ENCODE results near the gene ENDOD1.

Gene ENDOD1

DNA sequence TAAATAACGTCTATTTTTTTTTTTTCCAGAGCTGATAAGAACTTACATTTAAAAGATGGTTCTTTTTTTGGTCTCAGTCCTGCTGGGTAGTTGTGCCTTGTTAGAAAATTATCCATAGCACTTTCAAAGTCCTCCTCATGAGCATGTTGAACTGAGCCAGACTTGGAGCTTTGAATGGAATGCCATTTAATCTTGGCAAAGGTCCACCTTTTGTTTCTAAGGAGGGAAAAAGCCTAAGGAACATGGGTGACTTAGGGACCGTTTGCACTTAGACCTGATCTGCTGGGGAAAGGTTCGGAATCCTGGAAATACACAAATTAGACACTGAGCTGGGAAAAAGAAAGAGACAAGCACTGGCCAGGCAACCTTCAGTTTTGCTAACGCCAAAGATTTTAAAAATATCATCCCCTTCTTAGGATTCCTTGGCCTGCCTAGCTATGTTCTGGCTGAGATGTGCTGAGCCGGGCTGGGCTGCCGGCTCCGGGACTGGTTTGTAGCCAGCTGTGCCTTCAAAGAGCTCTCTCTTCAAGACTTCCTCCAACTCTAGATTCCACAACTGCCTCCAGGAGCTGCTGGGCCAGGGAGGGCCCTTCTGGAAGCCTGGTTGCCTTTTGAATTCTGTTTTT lies 67.4 kb downstream of the ENDOD1 start:
- H3K27me3 ChIP-seq (ENCODE audit: control insufficient read depth in 1 of 2, insufficient read depth in 2 of 2, low read length in 2 of 2), result no peaks in the 10 kb centered on the region
- H3K9ac ChIP-seq (ENCODE audit: low read length), result no peak overlapping the region
- H3K9me3 ChIP-seq (ENCODE audit: low read length), result no peaks in the 10 kb centered on the region
- H3K36me3 ChIP-seq (ENCODE audit: insufficient read depth, low read length), result no peaks in the 10 kb centered on the region
- peak overlapping the region; percentile 62 for H3K27ac ChIP-seq (ENCODE audit: low read depth, low read length)
- peak overlapping the region in 1 of 2 donors; percentile 26 for H3K4me3 ChIP-seq (ENCODE audit: low read depth in 1 of 2, low read length in 2 of 2)
- peaks cover 20% of the 10 kb centered on the region for H3K4me1 ChIP-seq (ENCODE audit: insufficient read depth, low read length)

DNA sequence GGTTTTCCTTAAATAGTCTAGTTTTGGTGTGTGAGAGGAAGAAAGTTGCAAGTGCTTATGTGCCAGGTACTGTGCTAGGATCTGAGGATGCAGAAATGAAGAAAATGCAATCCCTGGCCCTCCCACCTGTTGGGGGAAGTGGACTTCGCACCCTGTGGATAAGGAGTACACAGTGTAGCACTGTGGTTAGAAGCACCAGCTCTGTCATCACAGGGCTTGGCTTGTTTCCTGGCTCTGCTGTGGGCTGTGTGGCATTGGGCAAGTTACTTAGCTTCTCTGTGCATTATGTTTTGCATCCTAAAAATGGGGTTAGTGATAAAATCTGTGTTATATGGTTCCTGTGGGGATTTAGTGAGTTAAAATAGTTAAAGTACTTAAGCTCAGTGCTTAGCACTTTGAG lies 68.2 kb downstream of the ENDOD1 start:
- Histone ChIP-seq H3K27ac (ENCODE audit: low read depth, low read length) (no peak overlapping the region), H3K9ac (ENCODE audit: low read length) (no peak overlapping the region)

DNA sequence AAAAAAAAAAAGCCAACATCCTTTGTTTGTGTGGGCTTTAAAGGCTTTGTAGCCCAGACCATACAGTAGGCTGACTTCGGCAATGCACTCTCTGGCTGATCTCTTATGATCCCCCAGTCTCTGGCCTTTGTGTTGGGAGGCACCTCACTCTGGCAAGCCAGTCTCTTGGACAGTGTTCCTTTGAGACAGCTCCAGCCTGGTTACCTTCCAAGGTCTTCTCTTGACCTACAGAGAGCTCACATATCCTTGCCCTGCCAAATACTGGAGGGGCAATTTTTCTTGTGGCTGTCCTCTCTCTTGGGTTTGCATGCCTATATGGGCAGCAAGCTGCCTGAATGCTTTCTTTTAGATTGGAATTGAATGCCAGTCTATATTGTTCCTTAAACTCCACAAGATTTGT lies 71.6 kb downstream of the ENDOD1 start:
- Histone ChIP-seq H3K36me3 (ENCODE audit: insufficient read depth, low read length) (no peaks in the 10 kb centered on the region), H3K4me3 (ENCODE audit: low read depth in 1 of 2, low read length in 2 of 2) (no peak overlapping the region), H3K27ac (ENCODE audit: low read depth, low read length) (no peak overlapping the region), H3K4me1 (ENCODE audit: insufficient read depth, low read length) (peaks cover 18% of the 10 kb centered on the region), H3K9ac (ENCODE audit: low read length) (no peak overlapping the region), H3K9me3 (ENCODE audit: low read length) (no peaks in the 10 kb centered on the region), H3K27me3 (ENCODE audit: control insufficient read depth in 1 of 2, insufficient read depth in 2 of 2, low read length in 2 of 2) (no peaks in the 10 kb centered on the region)

More for the DNA sequence above, 68.2 kb downstream of the ENDOD1 start:
- Histone ChIP-seq H3K27me3 (ENCODE audit: control insufficient read depth in 1 of 2, insufficient read depth in 2 of 2, low read length in 2 of 2) (no peaks in the 10 kb centered on the region), H3K36me3 (ENCODE audit: insufficient read depth, low read length) (no peaks in the 10 kb centered on the region), H3K4me1 (ENCODE audit: insufficient read depth, low read length) (peaks cover 20% of the 10 kb centered on the region), H3K4me3 (ENCODE audit: low read depth in 1 of 2, low read length in 2 of 2) (no peak overlapping the region), H3K9me3 (ENCODE audit: low read length) (no peaks in the 10 kb centered on the region)

DNA sequence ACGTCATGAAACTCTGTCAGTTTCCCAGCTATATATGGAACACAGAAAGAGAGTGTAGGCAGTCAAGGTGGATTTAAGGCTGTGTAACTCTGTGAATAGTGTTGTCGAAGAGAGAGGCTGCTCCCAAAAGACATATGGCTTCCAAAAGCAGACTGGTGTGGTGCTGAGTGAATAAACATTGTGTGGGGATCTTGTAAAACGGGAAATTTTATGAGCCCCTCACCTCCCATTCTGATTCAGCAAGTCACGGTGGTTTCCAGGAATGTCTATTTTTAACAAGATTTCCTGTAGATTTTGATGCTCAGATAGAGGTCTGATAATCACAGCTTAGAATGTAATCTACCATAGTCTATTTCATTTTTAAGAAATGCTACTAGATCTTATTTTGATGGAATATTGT lies 73.5 kb downstream of the ENDOD1 start:
- H3K36me3 ChIP-seq (ENCODE audit: insufficient read depth, low read length), result no peaks in the 10 kb centered on the region
- H3K27me3 ChIP-seq (ENCODE audit: control insufficient read depth in 1 of 2, insufficient read depth in 2 of 2, low read length in 2 of 2), result no peaks in the 10 kb centered on the region
- no peak overlapping the region for H3K27ac ChIP-seq (ENCODE audit: low read depth, low read length)
- no peak overlapping the region for H3K4me3 ChIP-seq (ENCODE audit: low read depth in 1 of 2, low read length in 2 of 2)
- H3K9me3 ChIP-seq (ENCODE audit: low read length), result no peaks in the 10 kb centered on the region
- no peaks in the 10 kb centered on the region for H3K4me1 ChIP-seq (ENCODE audit: insufficient read depth, low read length)
- no peak overlapping the region for H3K9ac ChIP-seq (ENCODE audit: low read length)

DNA sequence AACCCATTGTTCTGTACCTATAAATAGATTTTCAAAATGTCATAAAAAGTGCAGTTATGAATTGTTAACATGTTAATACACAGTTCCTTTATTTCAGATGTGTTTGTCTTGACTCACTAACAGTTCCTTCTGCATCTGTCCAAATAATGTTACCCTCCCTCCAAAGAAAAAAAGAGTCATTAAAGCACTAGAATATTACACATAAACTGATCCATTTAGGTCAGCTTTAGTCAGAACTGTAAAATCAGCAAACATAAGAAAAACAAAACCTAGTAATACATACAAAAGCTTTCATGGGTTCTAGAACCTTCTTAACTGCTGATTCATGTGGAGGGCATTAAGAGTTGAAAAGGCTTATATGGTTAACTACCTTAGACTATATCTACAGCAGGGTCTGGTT lies 76.0 kb downstream of the ENDOD1 start:
- no peaks in the 10 kb centered on the region for H3K36me3 ChIP-seq (ENCODE audit: insufficient read depth, low read length)

DNA sequence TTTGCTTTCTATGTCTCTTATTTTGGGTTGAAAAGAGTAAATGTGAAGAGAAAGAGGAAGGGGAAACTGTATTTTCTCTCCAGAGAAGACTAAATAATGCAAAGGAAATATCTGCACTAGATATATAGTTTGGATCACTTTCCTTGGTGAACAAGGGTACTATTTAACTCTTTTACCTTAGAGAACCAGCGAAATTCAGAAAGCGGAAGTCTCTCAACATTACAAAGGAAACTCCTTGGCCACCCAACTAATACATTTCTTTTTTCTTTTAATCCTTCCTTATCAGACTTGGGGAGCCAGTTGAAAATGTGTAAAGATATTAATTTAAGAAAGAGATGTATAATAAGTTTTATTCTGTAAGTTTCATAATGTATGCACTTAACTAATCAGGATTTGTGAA lies 77.1 kb downstream of the ENDOD1 start:
- no peak overlapping the region for H3K9ac ChIP-seq (ENCODE audit: low read length)
- H3K27me3 ChIP-seq (ENCODE audit: control insufficient read depth in 1 of 2, insufficient read depth in 2 of 2, low read length in 2 of 2), result no peaks in the 10 kb centered on the region
- H3K27ac ChIP-seq (ENCODE audit: low read depth, low read length), result no peak overlapping the region
- H3K4me3 ChIP-seq (ENCODE audit: low read depth in 1 of 2, low read length in 2 of 2), result no peak overlapping the region
- no peaks in the 10 kb centered on the region for H3K36me3 ChIP-seq (ENCODE audit: insufficient read depth, low read length)
- no peaks in the 10 kb centered on the region for H3K4me1 ChIP-seq (ENCODE audit: insufficient read depth, low read length)
- H3K9me3 ChIP-seq (ENCODE audit: low read length), result no peaks in the 10 kb centered on the region

More for the DNA sequence above, 76.0 kb downstream of the ENDOD1 start:
- Histone ChIP-seq H3K4me3 (ENCODE audit: low read depth in 1 of 2, low read length in 2 of 2) (no peak overlapping the region), H3K27ac (ENCODE audit: low read depth, low read length) (no peak overlapping the region), H3K27me3 (ENCODE audit: control insufficient read depth in 1 of 2, insufficient read depth in 2 of 2, low read length in 2 of 2) (no peaks in the 10 kb centered on the region), H3K9me3 (ENCODE audit: low read length) (no peaks in the 10 kb centered on the region), H3K4me1 (ENCODE audit: insufficient read depth, low read length) (no peaks in the 10 kb centered on the region), H3K9ac (ENCODE audit: low read length) (no peak overlapping the region)

DNA sequence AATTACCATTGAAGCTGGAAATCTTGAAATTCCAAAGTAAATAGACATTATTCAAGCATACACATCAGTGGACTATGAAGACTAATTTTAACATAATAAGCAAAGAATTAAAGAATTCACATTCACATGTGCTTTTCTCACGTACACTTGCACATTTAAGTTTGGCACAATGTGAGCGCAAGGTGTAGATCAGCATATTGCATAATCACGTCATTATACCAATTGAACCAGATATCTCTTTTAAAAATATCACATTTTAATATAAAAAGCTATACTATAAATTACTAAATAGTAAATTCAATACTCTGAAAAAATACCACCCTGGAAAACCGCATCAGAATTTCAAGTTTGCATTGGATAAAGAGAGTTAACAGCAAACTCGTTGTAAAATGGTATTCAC lies 80.6 kb downstream of the ENDOD1 start:
- Histone ChIP-seq H3K4me3 (ENCODE audit: low read depth in 1 of 2, low read length in 2 of 2) (no peak overlapping the region), H3K27me3 (ENCODE audit: control insufficient read depth in 1 of 2, insufficient read depth in 2 of 2, low read length in 2 of 2) (no peaks in the 10 kb centered on the region), H3K9ac (ENCODE audit: low read length) (no peak overlapping the region), H3K4me1 (ENCODE audit: insufficient read depth, low read length) (no peaks in the 10 kb centered on the region), H3K27ac (ENCODE audit: low read depth, low read length) (no peak overlapping the region), H3K9me3 (ENCODE audit: low read length) (no peaks in the 10 kb centered on the region), H3K36me3 (ENCODE audit: insufficient read depth, low read length) (peaks cover 2% of the 10 kb centered on the region)

DNA sequence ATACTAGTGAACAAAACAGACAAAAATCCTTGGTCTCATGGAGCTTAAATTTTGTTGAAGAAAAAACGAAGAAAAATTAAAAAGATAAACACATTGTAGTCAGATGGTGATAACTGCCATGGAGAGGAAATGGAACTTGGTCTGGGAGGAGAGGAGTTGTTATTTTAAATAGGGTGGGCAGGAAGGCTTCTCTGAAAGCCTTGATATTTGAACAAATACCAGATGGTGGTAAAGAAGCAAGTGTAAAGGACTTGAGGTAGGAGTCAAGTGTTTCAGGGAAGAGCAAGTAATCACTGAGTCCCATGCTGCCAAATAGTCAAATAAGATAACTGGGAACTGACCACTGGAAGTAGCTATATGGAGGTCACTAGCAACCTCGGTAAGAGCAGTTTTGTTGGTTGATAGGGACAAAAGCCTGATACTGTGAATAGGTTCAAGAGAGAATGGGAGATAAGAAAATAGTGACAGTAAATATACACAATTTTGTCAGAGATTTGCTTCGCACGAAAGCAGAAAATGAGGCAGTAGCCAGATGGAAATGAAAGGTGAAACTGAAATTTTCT lies 86.3 kb downstream of the ENDOD1 start:
- Histone ChIP-seq H3K27me3 (ENCODE audit: control insufficient read depth in 1 of 2, insufficient read depth in 2 of 2, low read length in 2 of 2) (no peaks in the 10 kb centered on the region), H3K36me3 (ENCODE audit: insufficient read depth, low read length) (peaks cover 13% of the 10 kb centered on the region), H3K27ac (ENCODE audit: low read depth, low read length) (no peak overlapping the region), H3K4me1 (ENCODE audit: insufficient read depth, low read length) (no peaks in the 10 kb centered on the region), H3K9me3 (ENCODE audit: low read length) (no peaks in the 10 kb centered on the region), H3K4me3 (ENCODE audit: low read depth in 1 of 2, low read length in 2 of 2) (no peak overlapping the region), H3K9ac (ENCODE audit: low read length) (no peak overlapping the region)

Data from muscle layer of colon (tissue), 2 donors.